ENCODE data around the gene TMEM183A. TPM values are rescaled to one million over a fixed set of nuclear protein-coding genes. Genes with fewer than 3 reads are reported as not detected.

TMEM183A gene
- total RNA-seq, 4 donors from 2014 or later: 79.3 to 119 (median 90.0) TPM

DNA sequence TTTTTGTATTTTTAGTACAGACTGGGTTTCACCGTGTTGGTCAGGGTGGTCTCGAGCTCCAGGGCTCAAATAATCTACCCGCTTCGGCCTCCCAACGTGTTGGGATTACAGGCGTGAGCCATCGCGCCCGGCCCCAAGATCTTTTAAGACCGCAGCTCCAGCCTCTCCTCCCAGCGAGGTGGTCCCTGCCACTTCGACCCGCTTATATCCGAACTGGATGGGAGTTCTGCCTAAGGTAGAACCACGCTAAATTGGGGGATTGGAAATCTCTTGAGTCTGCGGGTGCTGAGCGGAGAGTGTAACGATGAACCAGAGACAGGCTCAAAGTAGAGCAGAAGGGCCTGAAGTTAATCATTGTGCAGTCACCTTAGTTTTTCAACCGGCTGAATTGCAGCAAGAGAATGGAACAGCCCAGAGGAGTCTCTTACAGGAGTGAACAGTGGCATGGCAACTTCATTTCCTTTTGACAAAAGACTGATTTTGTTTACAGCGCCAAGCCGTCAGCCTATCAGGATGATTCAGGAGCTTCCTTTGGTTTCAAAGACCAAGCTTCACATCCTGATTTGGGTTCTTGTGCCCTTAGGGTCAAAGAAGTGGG is 39.4 kb upstream of the TMEM183A start:
- ATAC-seq: peak; percentile 4
- H3K27ac ChIP-seq: peak overlapping the region; percentile 56 to 97 (median 96)
- WGBS, 2 donors (ENCODE audit: low coverage in 1 of 2): 6 to 15% methylated on average over 4 to 16 of the region's 21 CpGs

DNA sequence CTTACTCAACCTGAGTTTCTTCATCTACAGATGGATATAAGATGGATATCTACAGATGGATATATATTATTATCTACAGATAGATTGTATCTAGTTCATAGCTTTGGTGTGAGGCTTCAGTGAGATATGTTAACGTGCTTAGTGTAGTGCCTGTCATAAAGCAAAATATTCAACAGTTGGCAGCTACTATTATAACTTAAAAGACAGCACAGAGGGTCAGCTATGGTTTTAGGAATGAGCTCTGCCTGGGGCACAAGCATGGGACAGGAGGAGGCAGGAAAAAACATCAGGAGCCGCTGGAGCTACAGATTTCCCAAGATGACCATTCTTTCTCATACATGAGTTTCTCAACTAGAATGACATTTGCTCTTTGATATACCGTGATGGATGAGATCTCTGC is 38.8 kb upstream of the TMEM183A start:
- WGBS, 2 donors (ENCODE audit: low coverage in 1 of 2): 71 to 87% methylated on average over 2 to 3 of the region's 3 CpGs
- no peaks in the 10 kb centered on the region for H3K9me3 ChIP-seq
- H3K4me1 ChIP-seq: peaks cover 0 to 36% (median 7%) of the 10 kb centered on the region in 3 donors
- H3K27me3 ChIP-seq: no peaks in the 10 kb centered on the region
- H3K27ac ChIP-seq: peak overlapping the region in 3 of 4 donors; percentile 95 to 97 (median 96)
- ATAC-seq: no peak
- peak overlapping the region in 1 of 2 donors; percentile 95 for H3K4me3 ChIP-seq
- TF ChIP-seq POLR2A (IDR thresholded peaks at IDR 0.05) (no peak), POLR2AphosphoS5 (IDR thresholded peaks at IDR 0.05) (no peak), EP300 (IDR thresholded peaks at IDR 0.05) (no peak)
- TF ChIP-seq, protein P1, sequence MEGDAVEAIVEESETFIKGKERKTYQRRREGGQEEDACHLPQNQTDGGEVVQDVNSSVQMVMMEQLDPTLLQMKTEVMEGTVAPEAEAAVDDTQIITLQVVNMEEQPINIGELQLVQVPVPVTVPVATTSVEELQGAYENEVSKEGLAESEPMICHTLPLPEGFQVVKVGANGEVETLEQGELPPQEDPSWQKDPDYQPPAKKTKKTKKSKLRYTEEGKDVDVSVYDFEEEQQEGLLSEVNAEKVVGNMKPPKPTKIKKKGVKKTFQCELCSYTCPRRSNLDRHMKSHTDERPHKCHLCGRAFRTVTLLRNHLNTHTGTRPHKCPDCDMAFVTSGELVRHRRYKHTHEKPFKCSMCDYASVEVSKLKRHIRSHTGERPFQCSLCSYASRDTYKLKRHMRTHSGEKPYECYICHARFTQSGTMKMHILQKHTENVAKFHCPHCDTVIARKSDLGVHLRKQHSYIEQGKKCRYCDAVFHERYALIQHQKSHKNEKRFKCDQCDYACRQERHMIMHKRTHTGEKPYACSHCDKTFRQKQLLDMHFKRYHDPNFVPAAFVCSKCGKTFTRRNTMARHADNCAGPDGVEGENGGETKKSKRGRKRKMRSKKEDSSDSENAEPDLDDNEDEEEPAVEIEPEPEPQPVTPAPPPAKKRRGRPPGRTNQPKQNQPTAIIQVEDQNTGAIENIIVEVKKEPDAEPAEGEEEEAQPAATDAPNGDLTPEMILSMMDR (IDR thresholded peaks at IDR 0.05): no peak
- H3K36me3 ChIP-seq: peaks cover 0 to 21% of the 10 kb centered on the region in 2 donors

More for the DNA sequence above, 39.4 kb upstream of the TMEM183A start:
- Histone ChIP-seq H3K27me3 (no peaks in the 10 kb centered on the region), H3K36me3 (peaks cover 0 to 27% of the 10 kb centered on the region in 2 donors), H3K4me1 (peaks cover 0 to 36% (median 7%) of the 10 kb centered on the region in 3 donors), H3K9me3 (no peaks in the 10 kb centered on the region), H3K4me3 (peak overlapping the region; percentile 50 to 95)
- TF ChIP-seq, protein P1 (IDR thresholded peaks at IDR 0.05): no peak
- TF ChIP-seq POLR2AphosphoS5 (IDR thresholded peaks at IDR 0.05) (no peak), EP300 (IDR thresholded peaks at IDR 0.05) (no peak)

DNA sequence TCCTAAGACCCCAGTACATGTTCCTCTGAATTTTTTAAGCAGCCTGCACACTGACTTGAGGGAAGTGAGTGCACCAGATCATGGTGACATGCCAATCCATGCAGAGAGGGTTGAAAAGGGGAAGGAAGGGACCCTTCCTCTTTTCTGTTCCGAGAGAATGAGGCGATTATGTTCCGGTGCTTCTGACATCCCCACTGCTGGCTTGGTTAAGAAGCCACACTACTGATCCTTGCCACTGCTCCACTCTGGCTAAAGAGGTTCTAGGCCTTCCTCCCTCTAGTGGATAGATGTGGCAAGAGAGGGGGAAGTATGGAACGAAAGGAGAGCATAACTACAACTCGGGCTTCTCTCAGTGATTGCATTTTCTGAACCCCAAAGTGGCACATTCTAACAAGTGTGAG is 38.3 kb upstream of the TMEM183A start:
- TF ChIP-seq, protein P1 (IDR thresholded peaks at IDR 0.05): peak in 3 of 4 experiments; percentile 54 to 62 (median 59)
- TF ChIP-seq POLR2A (IDR thresholded peaks at IDR 0.05) (no peak), POLR2AphosphoS5 (IDR thresholded peaks at IDR 0.05) (no peak), EP300 (IDR thresholded peaks at IDR 0.05) (no peak)

DNA sequence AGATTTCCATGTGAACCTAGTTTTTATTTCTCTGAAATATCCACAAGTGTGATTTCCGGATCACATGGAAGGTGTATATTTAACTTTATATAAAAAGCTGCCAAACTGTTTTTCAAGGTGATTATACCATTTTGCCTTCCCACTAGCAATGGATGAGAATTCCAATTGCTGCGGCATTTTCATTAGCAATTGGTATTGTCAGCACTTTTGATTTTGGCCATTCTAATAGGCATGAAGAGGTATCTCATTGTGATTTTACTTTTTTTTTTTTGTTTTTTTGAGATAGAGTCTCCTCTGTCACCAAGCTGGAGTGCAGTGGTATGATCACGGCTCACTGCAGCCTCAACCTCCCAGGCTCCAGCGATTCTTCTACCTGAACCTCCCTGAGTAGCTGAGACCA is 35.1 kb upstream of the TMEM183A start:
- Histone ChIP-seq H3K36me3 (no peaks in the 10 kb centered on the region), H3K4me3 (no peak overlapping the region), H3K27me3 (peaks cover 8% of the 10 kb centered on the region), H3K9me3 (no peaks in the 10 kb centered on the region), H3K27ac (no peak overlapping the region), H3K4me1 (peaks cover 0 to 20% (median 0%) of the 10 kb centered on the region in 3 donors)
- ATAC-seq: no peak
- 50 to 57% methylated on average over 3 to 4 of the region's 4 CpGs for WGBS, 2 donors (ENCODE audit: low coverage in 1 of 2)
- TF ChIP-seq POLR2A (IDR thresholded peaks at IDR 0.05) (no peak), POLR2AphosphoS5 (IDR thresholded peaks at IDR 0.05) (no peak), EP300 (IDR thresholded peaks at IDR 0.05) (no peak)
- TF ChIP-seq, protein P1 (IDR thresholded peaks at IDR 0.05): no peak

More for the DNA sequence above, 38.3 kb upstream of the TMEM183A start:
- peak overlapping the region in 2 of 4 donors; percentile 0 to 9 for H3K27ac ChIP-seq
- H3K9me3 ChIP-seq: no peaks in the 10 kb centered on the region
- no peaks in the 10 kb centered on the region for H3K27me3 ChIP-seq
- peak; percentile 50 for ATAC-seq
- H3K4me3 ChIP-seq: no peak overlapping the region
- WGBS, 2 donors (ENCODE audit: low coverage in 1 of 2): 38% methylated on average over 5 of the region's 5 CpGs; no CpG with 5 or more reads in 1 of the 2 donors
- peaks cover 0 to 16% of the 10 kb centered on the region in 2 donors for H3K36me3 ChIP-seq
- peaks cover 0 to 36% (median 7%) of the 10 kb centered on the region in 3 donors for H3K4me1 ChIP-seq

DNA sequence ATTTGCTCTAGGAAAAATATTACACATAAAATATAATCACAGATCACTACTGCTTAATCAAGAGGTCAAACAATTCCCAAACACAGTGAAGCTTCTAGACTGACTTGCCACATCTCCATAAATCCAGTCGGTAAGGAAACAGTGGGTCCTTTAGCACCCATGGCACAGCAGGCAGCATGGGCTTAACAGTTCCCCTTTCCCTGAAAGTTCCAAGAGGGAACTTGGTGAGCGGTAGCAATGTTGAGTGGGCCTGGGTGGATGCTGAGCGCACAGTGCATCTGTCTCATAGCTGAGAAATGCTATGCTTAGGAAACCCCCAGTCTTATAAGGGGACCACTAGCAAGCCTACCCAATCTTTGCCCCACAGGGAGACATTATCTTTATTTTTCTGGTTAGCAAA is 32.3 kb upstream of the TMEM183A start:
- no peak for ATAC-seq
- peaks cover 30% of the 10 kb centered on the region for H3K27me3 ChIP-seq
- no peaks in the 10 kb centered on the region for H3K4me1 ChIP-seq
- H3K4me3 ChIP-seq: no peak overlapping the region
- H3K27ac ChIP-seq: no peak overlapping the region
- TF ChIP-seq EP300 (IDR thresholded peaks at IDR 0.05) (no peak), POLR2AphosphoS5 (IDR thresholded peaks at IDR 0.05) (no peak), POLR2A (IDR thresholded peaks at IDR 0.05) (no peak)
- TF ChIP-seq, protein P1 (IDR thresholded peaks at IDR 0.05): no peak
- no peaks in the 10 kb centered on the region for H3K9me3 ChIP-seq
- 71 to 73% methylated on average over 1 to 3 of the region's 3 CpGs for WGBS, 2 donors (ENCODE audit: low coverage in 1 of 2)
- no peaks in the 10 kb centered on the region for H3K36me3 ChIP-seq
